ENCODE measurements around the gene PTH1R. TPM values are rescaled to one million over a fixed set of nuclear protein-coding genes. Genes with fewer than 3 reads are reported as not detected.

Gene PTH1R
- total RNA-seq (ENCODE audit: low replicate concordance): 0.16 TPM in 1 of 2 replicates, not detected in the other

DNA sequence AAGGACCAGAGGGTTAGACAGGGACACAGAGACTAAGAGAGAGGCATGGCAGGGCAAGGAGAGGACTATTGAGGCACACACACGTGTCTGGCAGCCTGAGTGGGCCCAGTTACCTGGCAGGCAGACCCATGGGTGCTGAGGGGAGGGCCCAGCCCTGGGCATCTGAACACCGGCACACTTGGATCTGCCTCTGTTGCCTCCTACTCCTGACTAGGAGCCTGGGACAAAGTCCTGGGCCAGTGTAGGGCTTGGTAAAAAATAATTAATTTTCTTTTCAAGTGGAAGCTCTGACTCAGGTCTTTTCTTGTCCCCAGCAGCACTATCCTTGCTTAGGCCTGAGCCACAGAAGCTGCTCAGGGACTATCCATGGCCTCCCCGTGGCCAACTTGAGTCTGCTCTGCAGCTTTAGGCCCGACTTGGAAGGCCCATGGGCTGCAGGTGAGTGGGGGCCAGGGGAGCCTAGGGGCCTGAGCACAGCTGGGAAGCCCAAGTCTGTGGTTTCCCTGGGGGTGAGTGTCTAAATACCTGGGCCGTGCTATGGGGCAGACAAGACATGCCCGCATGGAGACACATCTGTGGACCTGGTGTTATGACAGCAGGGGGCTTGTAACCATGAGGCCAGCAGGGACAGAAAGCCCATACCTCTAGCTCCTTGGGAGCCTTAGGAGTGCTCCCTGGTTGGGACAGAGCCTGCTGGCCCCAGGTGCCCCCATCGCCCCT, at the start of gene PTH1R:
PTH1R (plus strand) TSS at position 316 of the 720 bp plus-strand sequence. CDS start 5,839 bp downstream, outside the sequence.
- TF ChIP-seq CTCF (IDR thresholded peaks at IDR 0.05; ENCODE audit: insufficient read depth, low read length): no peak
- DNase-seq (ENCODE audit: low read depth): no peak
- H3K4me3 ChIP-seq (ENCODE audit: low read depth, low read length): no peak within 1 kb of the TSS

DNA sequence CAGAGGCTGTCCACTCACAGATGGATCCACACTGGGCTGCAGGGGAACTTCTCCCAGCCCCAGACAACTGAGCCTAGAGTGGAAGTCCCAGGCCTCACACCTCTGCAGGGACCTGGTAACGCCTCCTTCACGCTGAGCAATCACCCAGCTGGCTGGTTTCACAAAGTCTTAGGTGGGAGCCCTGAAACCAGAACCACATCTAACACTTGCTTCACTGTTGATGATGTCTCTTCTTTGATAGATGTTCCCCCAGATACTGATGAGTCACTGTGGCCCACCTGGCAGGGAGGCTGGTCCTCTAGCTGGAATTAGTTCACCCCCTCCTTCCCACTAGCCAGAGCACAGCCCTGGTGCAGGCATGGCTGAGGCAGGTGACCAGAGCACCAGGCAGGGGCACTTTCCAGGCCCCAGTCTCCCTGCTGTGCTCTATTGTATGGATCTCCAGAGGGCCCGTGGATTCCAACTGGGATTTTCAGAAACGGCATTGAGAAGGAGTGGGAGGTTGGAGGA, 47.8 kb upstream of the PTH1R start:
- H3K4me3 ChIP-seq (ENCODE audit: low read depth, low read length): no peak overlapping the region
- no peak for DNase-seq (ENCODE audit: low read depth)
- TF ChIP-seq CTCF (IDR thresholded peaks at IDR 0.05; ENCODE audit: insufficient read depth, low read length): no peak

DNA sequence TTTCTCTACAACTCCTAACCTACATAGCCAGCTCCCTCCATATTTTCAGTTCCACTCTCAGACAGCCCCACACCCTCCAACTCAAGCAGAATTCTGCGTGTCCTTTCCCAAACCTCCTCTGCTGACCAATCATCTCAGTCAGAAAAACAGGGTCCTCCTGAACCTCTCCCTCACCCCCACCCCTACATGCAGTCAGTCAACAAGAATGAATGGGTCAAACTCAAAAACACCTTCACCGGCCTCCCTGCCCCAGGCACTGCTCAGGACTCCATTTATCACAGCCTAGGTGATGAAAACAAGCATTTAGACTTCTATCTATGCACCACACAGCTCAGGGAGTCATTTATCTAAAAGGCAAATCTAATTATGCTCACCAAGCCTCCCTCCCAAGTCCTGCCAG, 46.7 kb upstream of the PTH1R start:
- no peak for TF ChIP-seq CTCF (IDR thresholded peaks at IDR 0.05; ENCODE audit: insufficient read depth, low read length)
- no peak overlapping the region for H3K4me3 ChIP-seq (ENCODE audit: low read depth, low read length)
- DNase-seq (ENCODE audit: low read depth): no peak

DNA sequence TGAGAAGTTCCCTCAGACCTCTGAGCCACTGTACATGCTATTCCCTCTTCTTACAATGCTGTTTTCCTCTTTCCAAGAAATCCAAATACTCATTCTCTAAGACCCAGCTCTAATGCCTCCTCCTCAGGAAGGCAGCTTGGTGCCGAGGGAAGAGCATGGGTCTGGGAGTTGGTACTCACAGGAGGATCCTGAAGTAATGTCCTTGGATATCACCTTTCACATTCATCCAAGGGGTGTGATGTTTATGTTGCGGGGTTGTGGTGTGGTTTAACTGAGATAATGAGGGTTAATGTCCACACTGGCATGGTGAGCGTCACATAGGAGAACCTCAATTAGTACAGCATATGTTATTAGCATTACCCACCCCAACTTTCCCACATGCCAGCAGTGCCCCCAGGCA, 46.2 kb upstream of the PTH1R start:
- TF ChIP-seq CTCF (IDR thresholded peaks at IDR 0.05; ENCODE audit: insufficient read depth, low read length): no peak
- DNase-seq (ENCODE audit: low read depth): no peak
- no peak overlapping the region for H3K4me3 ChIP-seq (ENCODE audit: low read depth, low read length)

DNA sequence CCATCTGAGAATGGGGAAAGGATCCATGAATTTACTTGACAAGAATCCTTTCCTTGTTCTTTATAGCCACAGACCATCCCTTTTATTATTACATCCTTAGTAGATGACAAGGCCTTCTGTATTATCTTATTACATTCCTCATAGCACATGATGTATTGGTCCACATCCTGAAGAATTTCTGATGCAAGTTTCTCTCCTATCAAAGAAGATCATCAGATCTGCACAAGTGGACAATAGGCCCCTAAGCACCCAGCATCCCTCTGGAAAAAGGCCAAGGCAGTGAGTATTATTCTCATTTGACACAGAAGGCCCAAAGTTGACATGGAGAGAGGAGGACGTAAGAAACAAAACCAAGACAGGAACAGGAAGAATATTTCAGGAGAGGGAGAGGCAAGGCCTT, 45.7 kb upstream of the PTH1R start:
- no peak for TF ChIP-seq CTCF (IDR thresholded peaks at IDR 0.05; ENCODE audit: insufficient read depth, low read length)
- no peak overlapping the region for H3K4me3 ChIP-seq (ENCODE audit: low read depth, low read length)
- DNase-seq (ENCODE audit: low read depth): no peak

- no peak overlapping the region for H3K4me3 ChIP-seq (ENCODE audit: low read depth, low read length)
- DNase-seq (ENCODE audit: low read depth): no peak
- no peak for TF ChIP-seq CTCF (IDR thresholded peaks at IDR 0.05; ENCODE audit: insufficient read depth, low read length)
These were observed 43.9 kb upstream of the PTH1R start for GRCh38 chr3:46833346-46834300.
